Measurements from ENCODE around the gene CPNE4. TPM values are rescaled to one million over a fixed set of nuclear protein-coding genes. Genes with fewer than 3 reads are reported as not detected.
A peak's percentile ranks its signal among the peaks of the same experiment; 100 is the strongest.

CPNE4 gene
- total and polyA plus RNA-seq, 9 of the 15 experiments (the other 6 are each of a cell fraction or from before 2014, with no cell fraction given), result not detected

DNA sequence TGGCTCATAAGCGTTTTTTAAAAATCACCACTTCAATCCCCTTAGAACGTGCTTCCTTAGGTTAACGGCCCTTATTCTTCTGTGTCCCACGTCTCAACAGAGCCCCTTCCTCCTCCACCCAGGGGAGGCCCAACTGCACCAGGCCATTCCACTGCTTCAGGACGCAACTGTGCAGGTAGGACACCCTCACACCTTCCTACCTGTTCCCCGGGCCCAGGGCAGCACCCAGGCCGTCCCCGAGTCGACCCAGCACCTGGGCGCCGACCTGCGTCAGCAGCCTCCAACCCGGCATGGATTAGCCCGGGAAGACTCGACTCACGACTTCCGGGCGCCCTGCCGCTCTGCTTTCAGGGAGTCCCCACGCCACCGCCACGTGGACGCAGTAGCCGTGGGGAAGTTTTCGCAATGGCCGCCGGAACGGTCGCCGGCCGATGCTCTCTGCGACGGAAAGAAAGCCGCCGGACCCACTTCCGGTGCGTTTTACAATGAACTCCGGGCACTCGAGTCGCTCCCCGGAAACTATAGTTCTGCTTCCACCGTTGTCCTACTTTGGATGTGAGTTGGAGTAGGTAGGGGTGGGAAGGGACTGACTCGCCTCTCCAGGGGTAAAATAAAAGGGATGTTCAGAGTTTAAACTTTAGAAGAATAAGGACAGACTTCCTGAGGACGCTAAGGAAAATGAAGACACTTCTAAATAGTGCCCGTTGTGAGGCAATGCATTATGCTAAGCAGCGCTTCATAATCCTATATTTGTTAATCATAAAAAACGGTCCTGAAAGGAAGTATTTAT is 532.1 kb downstream of the CPNE4 start, which contains the start of gene MRPL3 (continued):
- TF ChIP-seq NR2C2 (CRISPR knock-in tag; IDR thresholded peaks at IDR 0.05), result no peak
- peak; percentile 81 for TF ChIP-seq NR2C2 (tag; IDR thresholded peaks at IDR 0.05)
- no peak for TF ChIP-seq WHSC1 (IDR thresholded peaks at IDR 0.05; ENCODE audit: low read length)
- no peak for TF ChIP-seq DLX4 (CRISPR knock-in tag; IDR thresholded peaks at IDR 0.05)
- TF ChIP-seq ETS1 (conservative IDR thresholded peaks at IDR 0.05; ENCODE audit: control insufficient read depth, low read depth, low read length), result peak; percentile 86
- TF ChIP-seq, protein P1, sequence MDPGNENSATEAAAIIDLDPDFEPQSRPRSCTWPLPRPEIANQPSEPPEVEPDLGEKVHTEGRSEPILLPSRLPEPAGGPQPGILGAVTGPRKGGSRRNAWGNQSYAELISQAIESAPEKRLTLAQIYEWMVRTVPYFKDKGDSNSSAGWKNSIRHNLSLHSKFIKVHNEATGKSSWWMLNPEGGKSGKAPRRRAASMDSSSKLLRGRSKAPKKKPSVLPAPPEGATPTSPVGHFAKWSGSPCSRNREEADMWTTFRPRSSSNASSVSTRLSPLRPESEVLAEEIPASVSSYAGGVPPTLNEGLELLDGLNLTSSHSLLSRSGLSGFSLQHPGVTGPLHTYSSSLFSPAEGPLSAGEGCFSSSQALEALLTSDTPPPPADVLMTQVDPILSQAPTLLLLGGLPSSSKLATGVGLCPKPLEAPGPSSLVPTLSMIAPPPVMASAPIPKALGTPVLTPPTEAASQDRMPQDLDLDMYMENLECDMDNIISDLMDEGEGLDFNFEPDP (CRISPR knock-in tag; IDR thresholded peaks at IDR 0.05), result no peak
- TF ChIP-seq XRCC4 (IDR thresholded peaks at IDR 0.05; ENCODE audit: extremely low read depth, insufficient read depth, insufficient read length), result no peak
- TF ChIP-seq HCFC1 (IDR thresholded peaks at IDR 0.05; ENCODE audit: low read depth, low read length), result peak; percentile 86
- TF ChIP-seq POLR2B (IDR thresholded peaks at IDR 0.05; ENCODE audit: low read depth, partially characterized antibody), result no peak
- no peak for TF ChIP-seq E2F4 (CRISPR knock-in tag; IDR thresholded peaks at IDR 0.05; ENCODE audit: low read depth)
- TF ChIP-seq RB1 (IDR thresholded peaks at IDR 0.05; ENCODE audit: low read depth), result peak; percentile 50; the same call in 1 of the 2 replicates
- TF ChIP-seq, protein P2, sequence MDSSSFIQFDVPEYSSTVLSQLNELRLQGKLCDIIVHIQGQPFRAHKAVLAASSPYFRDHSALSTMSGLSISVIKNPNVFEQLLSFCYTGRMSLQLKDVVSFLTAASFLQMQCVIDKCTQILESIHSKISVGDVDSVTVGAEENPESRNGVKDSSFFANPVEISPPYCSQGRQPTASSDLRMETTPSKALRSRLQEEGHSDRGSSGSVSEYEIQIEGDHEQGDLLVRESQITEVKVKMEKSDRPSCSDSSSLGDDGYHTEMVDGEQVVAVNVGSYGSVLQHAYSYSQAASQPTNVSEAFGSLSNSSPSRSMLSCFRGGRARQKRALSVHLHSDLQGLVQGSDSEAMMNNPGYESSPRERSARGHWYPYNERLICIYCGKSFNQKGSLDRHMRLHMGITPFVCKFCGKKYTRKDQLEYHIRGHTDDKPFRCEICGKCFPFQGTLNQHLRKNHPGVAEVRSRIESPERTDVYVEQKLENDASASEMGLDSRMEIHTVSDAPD (CRISPR knock-in tag; IDR thresholded peaks at IDR 0.05), result no peak
- 0 out of 4 replicates have a peak, but pooled peaks of 1 of the 2 experiments have one; percentile 28 for TF ChIP-seq RCOR1 (IDR thresholded peaks at IDR 0.05; ENCODE audit: borderline replicate concordance in 1 of 2, low read depth in 2 of 2, low read length in 2 of 2)
- 0 out of 2 replicates have a peak, but pooled peaks have one; percentile 41 for TF ChIP-seq FOSL1 (tag; conservative IDR thresholded peaks at IDR 0.05)
- peak; percentile 30 for TF ChIP-seq HMGN3 (IDR thresholded peaks at IDR 0.05; ENCODE audit: borderline replicate concordance, extremely low read depth, insufficient read length, low read depth, low read length)
- TF ChIP-seq, protein P3, sequence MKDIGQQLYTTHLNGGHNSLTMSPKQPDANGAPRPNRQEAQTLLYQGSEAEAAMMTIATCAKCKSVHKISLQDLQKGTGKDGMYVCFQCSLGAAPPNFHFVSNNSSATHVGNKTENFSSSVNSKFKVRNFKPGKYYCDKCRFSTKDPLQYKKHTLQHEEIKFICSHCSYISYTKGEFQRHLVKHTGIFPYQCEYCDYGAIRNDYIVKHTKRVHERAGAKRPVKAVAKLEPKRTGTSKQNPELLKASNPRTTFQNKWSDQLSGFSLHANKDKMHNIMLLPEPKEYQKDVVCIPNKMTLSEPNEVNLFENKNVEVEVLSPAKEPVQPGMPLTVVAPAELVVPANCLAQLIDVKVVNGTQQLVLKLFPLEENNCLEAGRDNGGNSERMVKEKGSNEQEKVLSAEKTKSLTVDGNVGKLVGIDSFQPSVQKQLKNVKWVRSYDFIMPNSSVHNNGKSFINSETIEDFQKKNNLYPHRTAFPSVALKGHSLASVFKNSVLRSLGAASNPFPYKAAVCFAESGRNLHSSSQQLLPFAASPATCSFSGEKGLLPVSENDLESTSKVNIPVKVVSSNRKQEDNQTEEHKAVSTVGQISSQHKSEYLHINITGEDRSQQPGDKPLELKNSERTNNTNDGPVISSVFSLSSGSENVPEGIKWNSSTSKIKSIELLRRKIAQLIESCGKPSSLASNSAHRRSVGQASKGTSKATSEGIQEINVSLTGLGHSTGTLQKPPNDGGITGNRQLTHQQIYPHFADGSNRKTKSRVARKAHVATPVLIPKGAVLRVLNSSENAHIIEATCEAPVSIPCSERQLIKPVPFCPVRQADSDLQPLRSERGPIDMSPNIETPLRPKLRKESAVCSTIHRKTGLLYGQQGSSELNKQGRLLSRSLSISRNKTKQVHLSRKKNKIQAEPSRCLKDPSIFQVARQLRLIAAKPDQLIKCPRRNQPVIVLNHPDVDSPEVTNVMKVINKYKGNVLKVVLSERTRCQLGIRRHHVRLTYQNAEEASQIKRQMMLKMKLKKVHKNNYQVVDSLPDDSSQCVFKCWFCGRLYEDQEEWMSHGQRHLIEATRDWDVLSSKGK (CRISPR knock-in tag; IDR thresholded peaks at IDR 0.05), result no peak
- peak; percentile 65 for TF ChIP-seq SUPT5H (IDR thresholded peaks at IDR 0.05)

All from K562 (cell line).